ENCODE data around the gene SUB1.
"Not testable (repeated sequence)": the region's sequence is repeated elsewhere in the genome, so short reads cannot be mapped to it uniquely, and the experiment has no call there.

SUB1 gene

GRCh38 chr5:32566319-32567111 is 18.8 kb upstream of the SUB1 start:
- no peak for DNase-seq

GRCh38 chr5:32571128-32571527 is 14.2 kb upstream of the SUB1 start:
- no peak for DNase-seq

DNA sequence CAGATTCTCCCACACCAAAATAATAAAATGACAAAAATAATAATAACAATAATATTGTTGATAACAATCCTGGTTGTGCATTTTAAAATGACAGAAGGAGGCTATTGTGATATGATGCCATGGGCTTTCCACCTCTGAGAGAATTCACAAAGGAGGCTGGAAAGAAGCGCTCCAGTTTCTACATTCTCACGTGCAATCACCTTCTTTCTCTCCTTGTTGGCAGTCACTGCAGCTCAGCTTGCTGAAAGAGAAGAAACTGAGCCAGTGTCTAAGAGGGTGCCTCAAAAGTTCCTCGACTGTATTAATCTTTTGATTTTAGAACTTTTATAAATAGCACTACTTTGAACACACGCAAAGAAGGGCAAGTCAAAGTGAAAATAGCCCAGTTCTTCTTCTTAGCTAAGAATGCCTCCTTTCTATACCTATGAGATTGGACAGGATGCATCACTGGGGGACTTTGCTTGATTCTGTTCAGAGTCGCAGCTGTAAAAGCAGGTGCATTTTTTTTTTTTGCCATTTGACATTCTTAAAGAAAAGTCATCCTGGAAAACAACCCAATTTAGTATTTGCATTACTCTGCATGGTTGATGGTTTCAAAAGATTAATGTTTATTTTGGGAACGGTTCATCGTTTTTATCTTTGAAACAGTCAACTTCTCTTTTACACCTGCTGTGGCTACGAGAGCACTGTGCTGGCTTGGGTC is 12.4 kb upstream of the SUB1 start:
- DNase-seq, result no peak

- DNase-seq, result not testable (repeated sequence)
Observed at GRCh38 chr5:32573481-32573854, 11.9 kb upstream of the SUB1 start.

GRCh38 chr5:32574540-32575175 is 10.7 kb upstream of the SUB1 start:
- no peak for DNase-seq

GRCh38 chr5:32578363-32578762 is 7.0 kb upstream of the SUB1 start:
- no peak for DNase-seq

DNA sequence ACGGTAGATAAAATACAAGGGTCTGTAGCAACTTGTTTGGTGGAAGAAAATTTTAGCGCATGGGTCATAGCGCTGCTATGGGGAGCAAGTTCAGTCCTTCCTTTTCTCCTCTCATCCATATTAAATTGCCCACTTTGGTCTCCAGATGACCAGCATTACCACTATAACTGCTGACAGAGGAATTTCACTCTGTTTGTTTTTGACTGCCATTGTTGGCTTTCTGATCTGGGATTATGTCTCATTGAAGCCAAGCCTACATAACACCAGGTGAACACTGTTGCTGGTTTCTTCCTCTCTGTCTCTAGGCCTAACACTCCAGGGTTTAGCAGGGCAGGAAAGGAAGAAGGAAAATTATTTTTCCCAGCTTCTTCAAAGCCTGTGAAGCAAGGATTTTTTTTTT is 6.6 kb upstream of the SUB1 start:
- DNase-seq, result no peak

- DNase-seq, result no peak
Observed at GRCh38 chr5:32581010-32581785, 4.2 kb upstream of the SUB1 start.

DNA sequence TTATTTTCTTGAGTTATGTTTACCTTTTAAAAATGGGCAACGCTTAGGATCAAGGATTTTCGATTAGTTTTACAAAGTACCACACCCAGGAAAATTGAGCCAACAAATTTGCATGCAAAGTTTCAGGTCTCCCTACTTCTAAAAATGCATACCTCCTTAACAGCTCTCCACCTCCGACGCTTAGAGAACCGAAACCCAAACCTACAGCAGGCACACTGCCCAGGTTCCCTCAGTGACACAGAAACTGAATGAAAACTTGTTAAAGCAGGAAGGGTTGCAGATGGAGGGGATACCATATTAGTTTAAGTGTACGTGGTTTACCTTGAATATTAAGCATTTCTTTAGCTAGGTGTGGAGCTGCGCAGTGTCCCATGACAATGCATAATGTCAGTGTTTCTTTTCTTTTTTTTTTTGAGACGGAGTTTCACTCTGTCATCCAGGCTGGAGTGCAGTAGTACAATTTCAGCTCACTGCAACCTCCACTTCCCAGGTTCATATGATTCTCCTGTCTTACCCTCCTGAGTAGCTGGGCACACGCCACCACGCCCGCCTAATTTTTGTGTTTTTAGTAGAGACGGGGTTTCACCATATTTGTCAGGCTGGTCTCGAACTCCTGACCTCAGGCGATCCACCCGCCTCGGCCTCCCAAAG is 1.6 kb upstream of the SUB1 start:
- DNase-seq, result no peak

DNA sequence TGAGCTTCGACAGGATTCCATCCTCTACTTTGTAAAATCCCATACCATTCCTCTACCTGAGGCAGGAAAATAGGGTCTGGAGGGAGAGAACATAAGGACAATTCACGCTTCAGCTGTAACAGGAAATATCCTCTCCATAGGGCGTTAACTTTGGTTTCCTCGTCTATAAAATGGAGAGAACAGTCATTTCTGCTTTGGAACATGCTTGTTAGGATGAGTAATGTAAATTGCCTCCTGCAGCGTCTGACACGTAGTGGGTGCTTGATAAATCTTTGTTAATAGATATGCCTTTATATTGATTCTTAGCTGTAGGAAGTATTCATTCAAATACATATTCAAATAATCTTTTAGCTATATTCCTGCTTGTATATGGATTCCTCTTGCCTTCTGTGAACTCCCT is 711 bp upstream of the SUB1 start:
- DNase-seq, result no peak

DNA sequence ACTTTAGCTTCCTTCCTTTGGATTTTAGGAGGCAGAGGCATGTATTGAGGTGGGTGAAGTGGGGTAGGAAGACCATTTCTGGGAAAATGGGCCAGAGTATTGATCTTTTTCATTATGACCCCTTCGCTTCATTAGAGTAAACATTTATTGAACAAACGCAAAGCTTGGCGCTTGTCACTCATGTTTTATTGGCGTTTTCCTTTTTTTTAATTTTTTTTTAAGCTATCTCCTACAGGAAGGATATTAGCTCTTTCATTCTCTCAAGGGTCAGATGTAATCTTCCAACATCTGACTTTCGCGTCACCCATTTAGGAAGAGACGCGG is 273 bp upstream of the SUB1 start:
- DNase-seq, result no peak

GRCh38 chr5:32586276-32586599 is 881 bp downstream of the SUB1 start:
- no peak for DNase-seq

DNA sequence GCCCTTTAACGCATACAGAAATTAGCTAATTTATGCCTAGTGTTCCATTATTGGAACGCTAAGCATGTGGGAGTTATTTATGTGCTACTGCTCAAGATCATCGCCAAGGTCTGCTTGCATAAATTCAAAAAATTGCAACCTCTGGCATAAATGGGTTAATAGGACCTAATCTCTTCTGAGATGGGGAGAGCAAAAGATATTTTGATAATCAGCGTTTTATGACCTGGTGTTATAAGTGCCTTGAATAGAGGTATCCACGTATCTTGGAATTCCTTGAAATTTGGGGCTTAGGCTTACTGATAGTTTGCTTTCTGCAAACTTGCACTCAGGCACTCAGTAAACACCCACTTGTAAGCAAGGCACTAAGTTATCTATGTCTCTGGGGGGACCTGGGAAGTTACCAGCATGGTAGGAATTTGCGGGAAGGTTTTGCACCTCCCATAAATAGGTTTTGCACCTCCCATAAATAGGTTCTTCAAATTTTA is 1.8 kb downstream of the SUB1 start:
- DNase-seq, result no peak

DNA sequence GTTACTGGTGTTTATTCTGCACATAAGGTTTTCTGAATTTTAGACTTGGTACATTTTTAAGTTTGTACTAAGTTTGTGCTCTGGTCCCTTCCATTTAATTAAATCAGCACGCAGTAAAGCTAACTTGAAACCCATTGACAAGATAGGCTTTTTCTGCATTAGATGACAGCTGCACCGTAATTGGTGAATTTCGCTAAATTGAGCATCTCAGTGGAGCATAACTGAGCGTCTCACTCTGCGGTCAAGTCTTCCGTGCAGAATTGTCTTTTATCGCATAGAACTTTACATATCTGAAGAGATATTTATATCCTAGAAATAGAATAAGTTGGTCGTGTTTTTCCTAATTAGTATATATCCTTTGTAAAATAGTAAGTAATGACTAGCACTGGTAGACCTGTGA is 4.1 kb downstream of the SUB1 start:
- DNase-seq, result no peak

DNA sequence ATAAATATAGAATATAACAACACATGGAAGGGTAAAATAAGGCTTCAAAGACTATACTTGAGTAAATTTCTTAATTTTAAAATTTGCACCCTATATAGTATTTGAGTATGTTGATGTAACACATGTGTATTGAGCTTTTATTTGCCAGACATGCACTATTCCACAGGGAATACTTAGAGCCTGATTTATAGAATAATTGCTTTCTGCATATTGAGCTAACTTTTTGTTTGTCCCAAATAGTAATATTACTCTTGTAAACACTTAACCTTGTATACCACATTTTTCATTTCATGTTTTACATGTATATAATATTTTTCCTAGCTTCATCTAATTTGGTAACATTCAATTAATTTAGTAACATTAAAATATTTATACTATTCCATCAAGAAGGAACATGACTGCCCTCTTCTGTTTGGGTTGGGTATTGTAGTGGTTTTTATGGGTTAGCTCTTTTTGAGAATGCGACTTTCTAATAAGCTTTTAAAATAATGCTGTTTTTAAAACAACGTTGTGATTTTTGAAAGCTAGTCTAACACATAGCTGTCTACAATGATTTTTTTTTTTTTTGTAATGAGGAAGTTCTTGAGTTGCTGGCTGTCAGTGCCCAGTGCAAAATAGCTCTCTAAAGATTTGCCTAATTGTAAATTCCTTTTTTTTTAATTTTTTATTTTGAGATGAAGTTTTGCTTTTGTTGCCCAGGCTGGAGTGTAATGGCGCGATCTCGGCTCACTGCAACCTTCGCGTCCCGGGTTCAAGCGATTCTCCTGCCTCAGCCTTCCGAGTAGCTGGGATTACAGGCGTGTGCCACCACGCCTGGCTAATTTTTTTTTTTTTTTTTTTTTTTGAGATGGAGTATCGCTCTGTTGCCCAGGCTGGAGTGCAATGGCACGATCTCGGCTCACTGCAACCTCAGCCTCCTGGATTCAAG is 4.8 kb downstream of the SUB1 start:
- DNase-seq, result peak; percentile 36 to 42

GRCh38 chr5:32595118-32595517 is 9.8 kb downstream of the SUB1 start:
- DNase-seq, result no peak

GRCh38 chr5:32597041-32597629 is 11.8 kb downstream of the SUB1 start:
- DNase-seq, result no peak

DNA sequence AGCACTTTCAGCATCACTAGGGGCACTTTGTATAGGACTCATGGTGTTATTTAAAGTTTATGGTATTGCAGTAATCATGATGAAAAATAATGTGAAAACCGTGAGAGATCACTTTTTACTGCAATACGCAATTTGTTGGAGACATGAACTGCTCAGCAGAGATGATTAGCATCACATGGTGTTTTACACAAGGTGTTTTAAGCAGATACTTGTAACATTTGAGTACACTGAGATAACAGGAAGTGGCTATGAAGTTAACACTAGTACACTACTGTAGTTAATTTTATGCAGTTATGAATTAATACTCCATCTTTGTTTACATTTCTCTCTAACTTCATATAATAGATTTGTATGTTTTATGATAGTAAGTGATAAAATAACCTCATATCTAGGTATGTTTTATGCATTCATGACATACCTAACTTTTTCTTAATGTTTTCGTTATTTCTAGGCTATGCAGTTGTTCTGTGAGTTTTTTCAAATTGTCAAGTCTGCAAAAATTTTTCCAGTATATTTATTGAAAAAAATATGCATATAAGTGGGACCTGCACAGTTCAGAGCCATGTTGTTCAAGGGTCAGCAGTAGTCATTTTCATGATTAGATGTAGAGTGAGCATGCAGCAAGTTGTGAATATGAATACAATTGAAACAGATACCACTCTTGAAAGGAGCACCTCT is 13.0 kb downstream of the SUB1 start:
- no peak for DNase-seq

- no peak for DNase-seq
Observed at GRCh38 chr5:32598997-32599549, 13.7 kb downstream of the SUB1 start.

GRCh38 chr5:32600054-32600622 is 14.8 kb downstream of the SUB1 start:
- no peak for DNase-seq

Measured in SHP77 (cell line).